SK-N-SH (cell line): Measurements from ENCODE around the gene KCNK5. TPM values are rescaled to one million over a fixed set of nuclear protein-coding genes. Genes with fewer than 3 reads are reported as not detected.

Source experiments
- CTCF ChIA-PET: fragments of 300-600, 350-600 bp; formaldehyde crosslinking; extraction: SDS; loops from one replicate; lab custom pipeline; 2021; lab: Yijun Ruan, JAX
- POLR2A ChIA-PET: fragments of 350-600 bp; sonication (Branson Sonifier 250); formaldehyde crosslinking; extraction: SDS; loops from one replicate; lab custom pipeline; 2020; ENCODE audit warnings: antibody characterized with exemption, inconsistent platforms; lab: Yijun Ruan, JAX
- DNase-seq: peaks from one replicate; pipeline ENCODE4 v3.0.0; 2012
- H2AFZ ChIP-seq: fragments of 200-600 bp; sonication (generic); 2 replicates; pipeline ENCODE4 v1.8.1; 2016; ENCODE audit warnings: antibody characterized with exemption, mild to moderate bottlenecking, low read depth
- H3F3A ChIP-seq: fragments of 200-600 bp; sonication (generic); replicated peaks from 2 replicates; pipeline ENCODE3; 2016; ENCODE audit warnings: antibody characterized with exemption, mild to moderate bottlenecking; ENCODE audit not compliant: insufficient read depth
- H3K27ac ChIP-seq, 2 experiments: fragments of 200-500 bp in 1 of 2; fragments of 200-600 bp in 1 of 2; sonication (Bioruptor generic) in 1 of 2; sonication (generic), shearing (Covaris generic) in 1 of 2; 2 replicates each; pipeline versions ENCODE4 v1.5.1 to v1.6.1; 2014 to 2016; ENCODE audit warnings: low read depth in 2 of 2, inconsistent platforms in 1 of 2, low read length in 1 of 2, mild to moderate bottlenecking in 1 of 2, mixed read lengths in 1 of 2
- H3K27me3 ChIP-seq: fragments of 200-600 bp; sonication (generic), shearing (Covaris generic); 2 replicates; pipeline ENCODE4 v1.6.1; 2016; ENCODE audit warnings: mixed run types; ENCODE audit not compliant: insufficient read depth
- H3K36me3 ChIP-seq, 2 experiments: fragments of 200-500 bp in 1 of 2; fragments of 200-600 bp in 1 of 2; sonication (Bioruptor generic) in 1 of 2; sonication (generic) in 1 of 2; replicated peaks in 1 of 2; 2 replicates each; pipeline versions ENCODE3 to v1.5.1; 2014 to 2016; ENCODE audit warnings: low read length in 1 of 2, mild to moderate bottlenecking in 1 of 2; ENCODE audit not compliant: insufficient read depth in 2 of 2, control insufficient read depth in 1 of 2
- H3K4me1 ChIP-seq, 2 experiments: fragments of 200-500 bp in 1 of 2; fragments of 200-600 bp in 1 of 2; sonication (Bioruptor generic) in 1 of 2; sonication (generic), shearing (Covaris generic) in 1 of 2; 2 replicates each; pipeline versions ENCODE4 v1.5.1 to v1.6.1; 2014 to 2016; ENCODE audit warnings: low read depth in 1 of 2, low read length in 1 of 2, mixed run types in 1 of 2; ENCODE audit not compliant: insufficient read depth in 2 of 2, control insufficient read depth in 1 of 2
- H3K4me2 ChIP-seq: fragments of 200-600 bp; sonication (generic), shearing (Covaris generic); 2 replicates; pipeline ENCODE4 v1.6.1; 2017; ENCODE audit warnings: mixed run types
- H3K4me3 ChIP-seq, 2 experiments: fragments of 200-500 bp in 1 of 2; fragments of 200-600 bp in 1 of 2; sonication (Bioruptor generic) in 1 of 2; sonication (generic), shearing (Covaris generic) in 1 of 2; 2 replicates each; pipeline versions ENCODE4 v1.5.1 to v1.8.1; 2014 to 2016; ENCODE audit warnings: low read depth in 2 of 2, inconsistent platforms in 1 of 2, low read length in 1 of 2, mild to moderate bottlenecking in 1 of 2, mixed read lengths in 1 of 2, moderate library complexity in 1 of 2
- H3K79me2 ChIP-seq: fragments of 200-600 bp; sonication (generic); 2 replicates; pipeline ENCODE4 v1.8.1; 2017; ENCODE audit warnings: mild to moderate bottlenecking; ENCODE audit not compliant: insufficient read depth
- H3K9ac ChIP-seq: fragments of 200-600 bp; sonication (generic); 2 replicates; pipeline ENCODE4 v1.6.1; 2017; ENCODE audit warnings: mixed run types
- H3K9me2 ChIP-seq: fragments of 200-600 bp; sonication (generic); 2 replicates; pipeline ENCODE4 v1.6.1; 2017; ENCODE audit warnings: mixed run types
- H3K9me3 ChIP-seq: fragments of 200-600 bp; sonication (generic); 2 replicates; pipeline ENCODE4 v1.6.1; 2017; ENCODE audit warnings: mixed run types, mild to moderate bottlenecking, moderate library complexity
- H4K20me1 ChIP-seq: fragments of 200-600 bp; sonication (generic); 2 replicates; pipeline ENCODE4 v1.6.1; 2017; ENCODE audit warnings: mild to moderate bottlenecking, mixed run types; ENCODE audit not compliant: insufficient read depth
- EP300 ChIP-seq, 2 experiments: IDR thresholded peaks; 2 replicates each; pipeline versions ENCODE4 v1.4.0 to v1.6.1; 2012; ENCODE audit warnings: borderline replicate concordance in 1 of 2, low read depth in 1 of 2, low read length in 1 of 2
- EZH2phosphoT487 ChIP-seq: fragments of 200-600 bp; sonication (generic); IDR thresholded peaks from 2 replicates; pipeline ENCODE4 v1.6.1; 2017; ENCODE audit warnings: low read depth, mixed run types, mild to moderate bottlenecking, antibody characterized with exemption, moderate library complexity, borderline replicate concordance
- GABPA ChIP-seq: IDR thresholded peaks from 2 replicates; pipeline ENCODE4 v1.4.0; 2012; ENCODE audit warnings: low read depth, mild to moderate bottlenecking
- GATA2 ChIP-seq: sonication (generic); formaldehyde crosslinking; IDR thresholded peaks from 2 replicates; pipeline ENCODE4 v1.5.0; 2020; ENCODE audit warnings: mild to moderate bottlenecking, missing genetic modification reagents
- NRF1 ChIP-seq: IDR thresholded peaks from 2 replicates; pipeline ENCODE4 v1.6.1; 2012; ENCODE audit warnings: low read depth, mild to moderate bottlenecking, low read length
- POLR2AphosphoS5 ChIP-seq: IDR thresholded peaks from 2 replicates; pipeline ENCODE4 v1.6.1; 2012; ENCODE audit warnings: low read depth, low read length
- RAD21 ChIP-seq: IDR thresholded peaks from 2 replicates; pipeline ENCODE4 v1.6.1; 2012; ENCODE audit warnings: mild to moderate bottlenecking, low read length
- RCOR1 ChIP-seq: fragments of 150-350 bp; IDR thresholded peaks from 2 replicates; pipeline ENCODE4 v1.6.1; 2017; ENCODE audit warnings: antibody characterized with exemption, low read length
- RFX5 ChIP-seq: IDR thresholded peaks from 2 replicates; pipeline ENCODE4 v1.6.1; 2012; ENCODE audit warnings: mild to moderate bottlenecking, improper control_type of control experiment, low read length
- TEAD4 ChIP-seq: IDR thresholded peaks from 2 replicates; pipeline ENCODE4 v1.4.0; 2012; ENCODE audit warnings: mild to moderate bottlenecking, borderline replicate concordance; ENCODE audit not compliant: insufficient read depth
- WGBS: methylation state at CpG from one replicate; pipeline ENCODE4 v1.1.6; 2017; ENCODE audit warnings: low lambda C conversion rate; 5-methylcytosine and 5-hydroxymethylcytosine counted together
- polyA plus RNA-seq, 3 experiments: library from polyadenylated mRNA; depleted of rRNA; stranded (reverse); fragments of >200 nt; gene quantifications; 2 replicates each; pipeline ENCODE4 v1.2.3, GENCODE V29; 2012
- TF ChIP-seq, protein P1 (sequence below): IDR thresholded peaks from 2 replicates; pipeline ENCODE4; 2012
- TF ChIP-seq, protein P2 (sequence below): IDR thresholded peaks from 2 replicates; pipeline ENCODE4 v1.4.0; 2012; ENCODE audit warnings: low read depth
- TF ChIP-seq, protein P3 (sequence below): IDR thresholded peaks from 2 replicates; pipeline ENCODE4 v1.4.0; 2012; ENCODE audit warnings: low read depth, borderline replicate concordance
- TF ChIP-seq, protein P4 (sequence below): fragments of 150-350 bp; IDR thresholded peaks from 2 replicates; pipeline ENCODE4 v1.6.1; 2016; ENCODE audit warnings: mild to moderate bottlenecking, low read depth, low read length
- TF ChIP-seq, protein P5 (sequence below): fragments of 150-350 bp; IDR thresholded peaks from 2 replicates; pipeline ENCODE4 v1.6.1; 2017; ENCODE audit warnings: antibody characterized with exemption, low read length, low read depth, borderline replicate concordance
- TF ChIP-seq, protein P6 (sequence below): IDR thresholded peaks from 2 replicates; pipeline ENCODE4 v1.6.1; 2012; ENCODE audit warnings: mild to moderate bottlenecking, low read depth, low read length, moderate library complexity

The KCNK5 gene
- polyA plus RNA-seq, 1 of the 3 experiments (the other 2 are of a cell fraction), result not detected

DNA sequence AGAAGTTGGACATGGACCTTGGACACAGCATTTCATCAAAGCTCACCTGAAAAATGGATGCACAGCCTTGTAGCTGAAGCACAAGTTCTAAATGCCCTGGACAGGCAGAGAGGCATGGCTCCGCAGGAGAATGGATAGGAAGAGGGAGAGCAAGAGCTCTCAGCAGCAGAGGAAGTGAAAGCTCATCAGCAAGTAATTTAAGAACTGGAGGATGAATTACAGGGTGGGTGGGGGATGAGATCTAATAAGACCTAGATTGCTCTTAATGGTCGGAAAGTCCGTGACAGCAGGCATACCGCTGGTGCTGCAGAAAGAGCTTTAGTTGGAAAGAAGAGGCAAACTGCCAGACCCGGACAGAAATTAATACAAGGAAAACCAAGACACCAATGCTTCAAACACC is 77.0 kb downstream of the KCNK5 start:
- WGBS, result 36% methylated on average over 5 of the region's 5 CpGs
- Histone ChIP-seq H3K27me3 (no peaks in the 10 kb centered on the region), H4K20me1 (no peaks in the 10 kb centered on the region), H3K9me2 (no peaks in the 10 kb centered on the region), H3K79me2 (no peaks in the 10 kb centered on the region), H3F3A (no peaks in the 10 kb centered on the region), H3K4me1 (no peaks in the 10 kb centered on the region), H3K4me2 (no peak overlapping the region), H3K9ac (no peak overlapping the region), H3K9me3 (no peaks in the 10 kb centered on the region), H3K36me3 (no peaks in the 10 kb centered on the region), H3K27ac (no peak overlapping the region), H2AFZ (no peak overlapping the region), H3K4me3 (no peak overlapping the region)
- no peak for TF ChIP-seq EP300 (IDR thresholded peaks at IDR 0.05; ENCODE audit: borderline replicate concordance in 1 of 2, low read depth in 1 of 2, low read length in 1 of 2)
- TF ChIP-seq, protein P1, sequence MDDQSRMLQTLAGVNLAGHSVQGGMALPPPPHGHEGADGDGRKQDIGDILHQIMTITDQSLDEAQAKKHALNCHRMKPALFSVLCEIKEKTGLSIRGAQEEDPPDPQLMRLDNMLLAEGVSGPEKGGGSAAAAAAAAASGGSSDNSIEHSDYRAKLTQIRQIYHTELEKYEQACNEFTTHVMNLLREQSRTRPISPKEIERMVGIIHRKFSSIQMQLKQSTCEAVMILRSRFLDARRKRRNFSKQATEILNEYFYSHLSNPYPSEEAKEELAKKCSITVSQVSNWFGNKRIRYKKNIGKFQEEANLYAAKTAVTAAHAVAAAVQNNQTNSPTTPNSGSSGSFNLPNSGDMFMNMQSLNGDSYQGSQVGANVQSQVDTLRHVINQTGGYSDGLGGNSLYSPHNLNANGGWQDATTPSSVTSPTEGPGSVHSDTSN, result no peak
- TF ChIP-seq, protein P2, sequence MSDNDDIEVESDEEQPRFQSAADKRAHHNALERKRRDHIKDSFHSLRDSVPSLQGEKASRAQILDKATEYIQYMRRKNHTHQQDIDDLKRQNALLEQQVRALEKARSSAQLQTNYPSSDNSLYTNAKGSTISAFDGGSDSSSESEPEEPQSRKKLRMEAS, result no peak
- no peak for TF ChIP-seq RFX5
- no peak for TF ChIP-seq EZH2phosphoT487
- no peak for TF ChIP-seq GATA2 (CRISPR knock-in tag)
- no peak for TF ChIP-seq TEAD4
- no peak for TF ChIP-seq RAD21
- TF ChIP-seq, protein P3, sequence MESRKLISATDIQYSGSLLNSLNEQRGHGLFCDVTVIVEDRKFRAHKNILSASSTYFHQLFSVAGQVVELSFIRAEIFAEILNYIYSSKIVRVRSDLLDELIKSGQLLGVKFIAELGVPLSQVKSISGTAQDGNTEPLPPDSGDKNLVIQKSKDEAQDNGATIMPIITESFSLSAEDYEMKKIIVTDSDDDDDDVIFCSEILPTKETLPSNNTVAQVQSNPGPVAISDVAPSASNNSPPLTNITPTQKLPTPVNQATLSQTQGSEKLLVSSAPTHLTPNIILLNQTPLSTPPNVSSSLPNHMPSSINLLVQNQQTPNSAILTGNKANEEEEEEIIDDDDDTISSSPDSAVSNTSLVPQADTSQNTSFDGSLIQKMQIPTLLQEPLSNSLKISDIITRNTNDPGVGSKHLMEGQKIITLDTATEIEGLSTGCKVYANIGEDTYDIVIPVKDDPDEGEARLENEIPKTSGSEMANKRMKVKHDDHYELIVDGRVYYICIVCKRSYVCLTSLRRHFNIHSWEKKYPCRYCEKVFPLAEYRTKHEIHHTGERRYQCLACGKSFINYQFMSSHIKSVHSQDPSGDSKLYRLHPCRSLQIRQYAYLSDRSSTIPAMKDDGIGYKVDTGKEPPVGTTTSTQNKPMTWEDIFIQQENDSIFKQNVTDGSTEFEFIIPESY, result no peak
- TF ChIP-seq, protein P4, sequence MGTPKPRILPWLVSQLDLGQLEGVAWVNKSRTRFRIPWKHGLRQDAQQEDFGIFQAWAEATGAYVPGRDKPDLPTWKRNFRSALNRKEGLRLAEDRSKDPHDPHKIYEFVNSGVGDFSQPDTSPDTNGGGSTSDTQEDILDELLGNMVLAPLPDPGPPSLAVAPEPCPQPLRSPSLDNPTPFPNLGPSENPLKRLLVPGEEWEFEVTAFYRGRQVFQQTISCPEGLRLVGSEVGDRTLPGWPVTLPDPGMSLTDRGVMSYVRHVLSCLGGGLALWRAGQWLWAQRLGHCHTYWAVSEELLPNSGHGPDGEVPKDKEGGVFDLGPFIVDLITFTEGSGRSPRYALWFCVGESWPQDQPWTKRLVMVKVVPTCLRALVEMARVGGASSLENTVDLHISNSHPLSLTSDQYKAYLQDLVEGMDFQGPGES, result no peak
- TF ChIP-seq NRF1, result no peak
- ChIA-PET CTCF (interaction anchor here (0.7 to 2.6 kb wide), 11 partner anchors 12 to 347 kb away, joined by 3 to 9 read pairs (median 5); no protein-coding TSS in a partner anchor), POLR2A (no interaction called here)
- no peak for DNase-seq

DNA sequence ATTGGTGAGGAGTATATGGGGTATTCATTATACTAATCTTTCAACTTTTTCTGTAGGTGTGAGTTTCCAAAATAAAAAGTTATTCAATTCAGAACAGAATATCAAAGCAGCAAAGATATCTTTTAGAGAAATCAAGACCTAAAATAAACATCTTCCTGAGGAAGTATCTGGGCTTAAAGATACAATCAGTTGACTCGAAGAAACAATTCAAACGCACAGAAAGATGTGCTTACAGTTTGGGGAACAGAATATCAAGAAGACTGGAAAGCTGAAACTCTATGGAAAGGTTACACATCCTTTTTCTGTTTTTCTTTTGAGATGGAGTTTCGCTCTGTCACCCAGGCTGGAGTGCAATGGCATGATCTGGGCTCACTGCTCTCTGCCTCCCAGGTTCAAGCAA is 78.1 kb downstream of the KCNK5 start:
- 18% methylated on average over 3 of the region's 3 CpGs for WGBS
- no peaks in the 10 kb centered on the region for H3K79me2 ChIP-seq
- TF ChIP-seq RCOR1 (no peak), GABPA (no peak), GATA2 (CRISPR knock-in tag) (no peak), POLR2AphosphoS5 (no peak)
- TF ChIP-seq, protein P5, sequence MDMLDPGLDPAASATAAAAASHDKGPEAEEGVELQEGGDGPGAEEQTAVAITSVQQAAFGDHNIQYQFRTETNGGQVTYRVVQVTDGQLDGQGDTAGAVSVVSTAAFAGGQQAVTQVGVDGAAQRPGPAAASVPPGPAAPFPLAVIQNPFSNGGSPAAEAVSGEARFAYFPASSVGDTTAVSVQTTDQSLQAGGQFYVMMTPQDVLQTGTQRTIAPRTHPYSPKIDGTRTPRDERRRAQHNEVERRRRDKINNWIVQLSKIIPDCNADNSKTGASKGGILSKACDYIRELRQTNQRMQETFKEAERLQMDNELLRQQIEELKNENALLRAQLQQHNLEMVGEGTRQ, result no peak
- TF ChIP-seq, protein P6, sequence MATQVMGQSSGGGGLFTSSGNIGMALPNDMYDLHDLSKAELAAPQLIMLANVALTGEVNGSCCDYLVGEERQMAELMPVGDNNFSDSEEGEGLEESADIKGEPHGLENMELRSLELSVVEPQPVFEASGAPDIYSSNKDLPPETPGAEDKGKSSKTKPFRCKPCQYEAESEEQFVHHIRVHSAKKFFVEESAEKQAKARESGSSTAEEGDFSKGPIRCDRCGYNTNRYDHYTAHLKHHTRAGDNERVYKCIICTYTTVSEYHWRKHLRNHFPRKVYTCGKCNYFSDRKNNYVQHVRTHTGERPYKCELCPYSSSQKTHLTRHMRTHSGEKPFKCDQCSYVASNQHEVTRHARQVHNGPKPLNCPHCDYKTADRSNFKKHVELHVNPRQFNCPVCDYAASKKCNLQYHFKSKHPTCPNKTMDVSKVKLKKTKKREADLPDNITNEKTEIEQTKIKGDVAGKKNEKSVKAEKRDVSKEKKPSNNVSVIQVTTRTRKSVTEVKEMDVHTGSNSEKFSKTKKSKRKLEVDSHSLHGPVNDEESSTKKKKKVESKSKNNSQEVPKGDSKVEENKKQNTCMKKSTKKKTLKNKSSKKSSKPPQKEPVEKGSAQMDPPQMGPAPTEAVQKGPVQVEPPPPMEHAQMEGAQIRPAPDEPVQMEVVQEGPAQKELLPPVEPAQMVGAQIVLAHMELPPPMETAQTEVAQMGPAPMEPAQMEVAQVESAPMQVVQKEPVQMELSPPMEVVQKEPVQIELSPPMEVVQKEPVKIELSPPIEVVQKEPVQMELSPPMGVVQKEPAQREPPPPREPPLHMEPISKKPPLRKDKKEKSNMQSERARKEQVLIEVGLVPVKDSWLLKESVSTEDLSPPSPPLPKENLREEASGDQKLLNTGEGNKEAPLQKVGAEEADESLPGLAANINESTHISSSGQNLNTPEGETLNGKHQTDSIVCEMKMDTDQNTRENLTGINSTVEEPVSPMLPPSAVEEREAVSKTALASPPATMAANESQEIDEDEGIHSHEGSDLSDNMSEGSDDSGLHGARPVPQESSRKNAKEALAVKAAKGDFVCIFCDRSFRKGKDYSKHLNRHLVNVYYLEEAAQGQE, result no peak

More for the DNA sequence above, 78.1 kb downstream of the KCNK5 start:
- Histone ChIP-seq H3K9ac (no peak overlapping the region), H3K4me2 (no peak overlapping the region), H3K27ac (no peak overlapping the region), H2AFZ (no peak overlapping the region), H4K20me1 (no peaks in the 10 kb centered on the region), H3K9me3 (no peaks in the 10 kb centered on the region), H3K4me3 (no peak overlapping the region), H3K4me1 (no peaks in the 10 kb centered on the region; a peak in 1 of 4 replicates), H3K36me3 (no peaks in the 10 kb centered on the region), H3K27me3 (no peaks in the 10 kb centered on the region), H3K9me2 (no peaks in the 10 kb centered on the region), H3F3A (no peaks in the 10 kb centered on the region)
- ChIA-PET POLR2A (no interaction called here), CTCF (interaction anchor here (1.0 to 2.6 kb wide), 6 partner anchors 13 to 279 kb away, joined by 3 to 9 read pairs (median 6); no protein-coding TSS in a partner anchor)
- DNase-seq, result no peak
